ENCODE data around the gene RPL18.
"Not testable (repeated sequence)": the region's sequence is repeated elsewhere in the genome, so short reads cannot be mapped to it uniquely, and the experiment has no call there.

Gene RPL18

GRCh38 chr19:48591021-48591420 lies 28.0 kb downstream of the RPL18 start:
- no peaks in the 10 kb centered on the region for H3K36me3 ChIP-seq (ENCODE audit: low read depth)
- no peaks in the 10 kb centered on the region for H3K9me3 ChIP-seq (ENCODE audit: severe bottlenecking)
- ATAC-seq (ENCODE audit: low read depth) (peak; percentile 37; the same call in 2 of the 3 replicates), DNase-seq (ENCODE audit: low spot score) (no peak)
- peak; percentile 14 for TF ChIP-seq CTCF (IDR thresholded peaks at IDR 0.05; ENCODE audit: poor library complexity, severe bottlenecking)
- H3K27me3 ChIP-seq (ENCODE audit: insufficient read depth, poor library complexity, severe bottlenecking) = no peaks in the 10 kb centered on the region
- H3K4me3 ChIP-seq (ENCODE audit: severe bottlenecking) = no peak overlapping the region
- peaks cover 7% of the 10 kb centered on the region for H3K4me1 ChIP-seq (ENCODE audit: insufficient read depth, poor library complexity, severe bottlenecking)
- H3K27ac ChIP-seq (ENCODE audit: poor library complexity, severe bottlenecking) = no peak overlapping the region

- no peaks in the 10 kb centered on the region for H3K9me3 ChIP-seq (ENCODE audit: severe bottlenecking)
- ATAC-seq (ENCODE audit: low read depth) = peak; percentile 92
- peaks cover 9% of the 10 kb centered on the region for H3K4me1 ChIP-seq (ENCODE audit: insufficient read depth, poor library complexity, severe bottlenecking)
- no peaks in the 10 kb centered on the region for H3K36me3 ChIP-seq (ENCODE audit: low read depth)
- DNase-seq (ENCODE audit: low spot score) = peak; percentile 97
- H3K27me3 ChIP-seq (ENCODE audit: insufficient read depth, poor library complexity, severe bottlenecking) = no peaks in the 10 kb centered on the region
- peak; percentile 96 for TF ChIP-seq CTCF (IDR thresholded peaks at IDR 0.05; ENCODE audit: poor library complexity, severe bottlenecking)
- no peak overlapping the region for H3K4me3 ChIP-seq (ENCODE audit: severe bottlenecking)
- peak overlapping the region; percentile 27 for H3K27ac ChIP-seq (ENCODE audit: poor library complexity, severe bottlenecking)
Measured at GRCh38 chr19:48588670-48589401, 30.1 kb downstream of the RPL18 start.

GRCh38 chr19:48587387-48587786 lies 31.6 kb downstream of the RPL18 start:
- Histone ChIP-seq H3K9me3 (ENCODE audit: severe bottlenecking) (no peaks in the 10 kb centered on the region), H3K4me3 (ENCODE audit: severe bottlenecking) (no peak overlapping the region), H3K4me1 (ENCODE audit: insufficient read depth, poor library complexity, severe bottlenecking) (peaks cover 9% of the 10 kb centered on the region), H3K27ac (ENCODE audit: poor library complexity, severe bottlenecking) (no peak overlapping the region), H3K27me3 (ENCODE audit: insufficient read depth, poor library complexity, severe bottlenecking) (no peaks in the 10 kb centered on the region), H3K36me3 (ENCODE audit: low read depth) (no peaks in the 10 kb centered on the region)
- TF ChIP-seq CTCF (IDR thresholded peaks at IDR 0.05; ENCODE audit: poor library complexity, severe bottlenecking) = no peak
- ATAC-seq (ENCODE audit: low read depth) (no peak), DNase-seq (ENCODE audit: low spot score) (no peak)

- Histone ChIP-seq H3K4me3 (ENCODE audit: severe bottlenecking) (no peak overlapping the region), H3K4me1 (ENCODE audit: insufficient read depth, poor library complexity, severe bottlenecking) (peaks cover 2% of the 10 kb centered on the region), H3K36me3 (ENCODE audit: low read depth) (no peaks in the 10 kb centered on the region), H3K27me3 (ENCODE audit: insufficient read depth, poor library complexity, severe bottlenecking) (no peaks in the 10 kb centered on the region), H3K27ac (ENCODE audit: poor library complexity, severe bottlenecking) (no peak overlapping the region), H3K9me3 (ENCODE audit: severe bottlenecking) (no peaks in the 10 kb centered on the region)
- ATAC-seq (ENCODE audit: low read depth) = no peak
- no peak for DNase-seq (ENCODE audit: low spot score)
- TF ChIP-seq CTCF (IDR thresholded peaks at IDR 0.05; ENCODE audit: poor library complexity, severe bottlenecking) = no peak
Measured at GRCh38 chr19:48582168-48582567, 36.8 kb downstream of the RPL18 start.

- Histone ChIP-seq H3K4me1 (ENCODE audit: insufficient read depth, poor library complexity, severe bottlenecking) (no peaks in the 10 kb centered on the region), H3K27me3 (ENCODE audit: insufficient read depth, poor library complexity, severe bottlenecking) (no peaks in the 10 kb centered on the region), H3K36me3 (ENCODE audit: low read depth) (no peaks in the 10 kb centered on the region), H3K4me3 (ENCODE audit: severe bottlenecking) (no peak overlapping the region), H3K9me3 (ENCODE audit: severe bottlenecking) (no peaks in the 10 kb centered on the region), H3K27ac (ENCODE audit: poor library complexity, severe bottlenecking) (no peak overlapping the region)
- DNase-seq (ENCODE audit: low spot score) (no peak), ATAC-seq (ENCODE audit: low read depth) (no peak)
- no peak for TF ChIP-seq CTCF (IDR thresholded peaks at IDR 0.05; ENCODE audit: poor library complexity, severe bottlenecking)
Measured at GRCh38 chr19:48578891-48579290, 40.1 kb downstream of the RPL18 start.

- ATAC-seq (ENCODE audit: low read depth); H3K27ac ChIP-seq (ENCODE audit: poor library complexity, severe bottlenecking); H3K27me3 ChIP-seq (ENCODE audit: insufficient read depth, poor library complexity, severe bottlenecking); DNase-seq (ENCODE audit: low spot score); H3K4me1 ChIP-seq (ENCODE audit: insufficient read depth, poor library complexity, severe bottlenecking); H3K4me3 ChIP-seq (ENCODE audit: severe bottlenecking); H3K9me3 ChIP-seq (ENCODE audit: severe bottlenecking); H3K36me3 ChIP-seq (ENCODE audit: low read depth): not testable (repeated sequence)
Measured at GRCh38 chr19:48577908-48578307, 41.1 kb downstream of the RPL18 start.
